NCI-H82 treated with DMSO at 0.1 percent for 48 hours (cell line): ENCODE results near the gene SERPINB5.
"Not testable (repeated sequence)": the region's sequence is repeated elsewhere in the genome, so short reads cannot be mapped to it uniquely, and the experiment has no call there.

Experiments
- DNase-seq: peaks from one replicate; lab custom pipeline; 2025; ENCODE audit not compliant: unreplicated experiment; lab: John Stamatoyannopoulos, UW

SERPINB5 gene

GRCh38 chr18:63476668-63477067, at the start of gene SERPINB5:
TSS of gene SERPINB5 (plus strand) at chr18:63476958. CDS start at chr18:63484429, 7,471 bp downstream.
- DNase-seq: no peak

- no peak for DNase-seq
Measured at GRCh38 chr18:63427558-63427957, 49.2 kb upstream of the SERPINB5 start.

GRCh38 chr18:63430526-63430925, 46.2 kb upstream of the SERPINB5 start:
- DNase-seq: no peak

- DNase-seq: no peak
Measured at GRCh38 chr18:63431180-63431579, 45.6 kb upstream of the SERPINB5 start.

GRCh38 chr18:63433334-63433866, 43.4 kb upstream of the SERPINB5 start:
- no peak for DNase-seq

- DNase-seq: no peak
Measured at GRCh38 chr18:63438181-63438580, 38.6 kb upstream of the SERPINB5 start.

GRCh38 chr18:63439334-63439733, 37.4 kb upstream of the SERPINB5 start:
- peak; percentile 69 for DNase-seq

- no peak for DNase-seq
Measured at GRCh38 chr18:63440219-63440618, 36.5 kb upstream of the SERPINB5 start.

- no peak for DNase-seq
Measured at GRCh38 chr18:63440881-63441280, 35.9 kb upstream of the SERPINB5 start.

- DNase-seq: no peak
Measured at GRCh38 chr18:63443829-63444228, 32.9 kb upstream of the SERPINB5 start.

GRCh38 chr18:63444580-63444979, 32.2 kb upstream of the SERPINB5 start:
- no peak for DNase-seq

GRCh38 chr18:63445037-63445436, 31.7 kb upstream of the SERPINB5 start:
- no peak for DNase-seq

GRCh38 chr18:63446266-63446665, 30.5 kb upstream of the SERPINB5 start:
- DNase-seq: no peak

GRCh38 chr18:63447066-63447465, 29.7 kb upstream of the SERPINB5 start:
- DNase-seq: no peak

- no peak for DNase-seq
Measured at GRCh38 chr18:63449426-63449825, 27.3 kb upstream of the SERPINB5 start.

- no peak for DNase-seq
Measured at GRCh38 chr18:63451799-63452660, 24.7 kb upstream of the SERPINB5 start.

- DNase-seq: not testable (repeated sequence)
Measured at GRCh38 chr18:63452751-63453150, 24.0 kb upstream of the SERPINB5 start.

GRCh38 chr18:63454497-63454896, 22.3 kb upstream of the SERPINB5 start:
- no peak for DNase-seq

- no peak for DNase-seq
Measured at GRCh38 chr18:63457977-63458376, 18.8 kb upstream of the SERPINB5 start.

GRCh38 chr18:63460414-63460813, 16.3 kb upstream of the SERPINB5 start:
- DNase-seq: no peak

GRCh38 chr18:63464434-63464833, 12.3 kb upstream of the SERPINB5 start:
- DNase-seq: no peak

- no peak for DNase-seq
Measured at GRCh38 chr18:63465059-63465458, 11.7 kb upstream of the SERPINB5 start.

- DNase-seq: no peak
Measured at GRCh38 chr18:63467699-63468098, 9.1 kb upstream of the SERPINB5 start.
